HG02588 (cell line): Measurements from ENCODE around the gene SHQ1.
"Not testable (repeated sequence)": the region's sequence is repeated elsewhere in the genome, so short reads cannot be mapped to it uniquely, and the experiment has no call there.

Experiments
- ATAC-seq: cut with Tn5 transposase; IDR thresholded peaks from one replicate; pipeline ENCODE4 v1.9.1; 2021; ENCODE audit warnings: mild to moderate bottlenecking, moderate library complexity; ENCODE audit not compliant: unreplicated experiment

The SHQ1 gene

DNA sequence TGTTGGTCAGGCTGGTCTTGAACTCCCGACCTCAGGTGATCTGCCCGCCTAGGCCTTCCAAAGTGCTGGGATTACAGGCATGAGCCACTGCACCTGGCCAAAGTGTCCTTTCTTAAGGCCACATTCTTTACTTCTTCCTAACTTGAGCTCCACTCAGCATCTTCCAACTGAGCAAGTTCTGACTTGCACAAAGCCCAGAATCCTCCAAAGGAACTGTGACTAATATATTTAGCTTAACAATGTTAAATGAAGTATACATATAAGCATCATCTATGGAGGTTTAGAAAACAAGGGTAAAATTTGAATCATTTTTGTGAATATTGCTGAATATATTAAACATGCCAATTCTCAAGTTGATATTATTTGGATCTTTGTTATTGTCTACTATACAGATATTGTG lies 93.7 kb downstream of the SHQ1 start:
- ATAC-seq = no peak

DNA sequence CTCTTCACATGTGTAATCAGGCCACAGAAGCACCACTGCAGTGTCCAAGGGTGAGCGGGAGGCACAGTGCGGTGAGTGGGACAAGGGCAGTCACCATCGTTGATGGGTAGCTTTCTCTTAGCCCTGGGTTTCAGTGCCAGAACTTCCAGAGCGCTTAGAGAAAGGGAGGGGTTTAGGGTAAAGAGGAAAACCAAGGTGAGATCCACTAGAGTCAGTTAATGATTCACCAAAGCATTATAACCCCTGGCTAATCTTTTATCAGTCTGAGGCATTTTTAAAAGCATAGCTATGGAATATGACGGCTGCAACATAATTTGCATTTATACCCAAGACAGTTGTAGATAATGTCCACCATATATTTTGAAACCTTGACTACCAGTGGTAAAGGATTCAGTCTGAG lies 94.8 kb downstream of the SHQ1 start:
- ATAC-seq = no peak

DNA sequence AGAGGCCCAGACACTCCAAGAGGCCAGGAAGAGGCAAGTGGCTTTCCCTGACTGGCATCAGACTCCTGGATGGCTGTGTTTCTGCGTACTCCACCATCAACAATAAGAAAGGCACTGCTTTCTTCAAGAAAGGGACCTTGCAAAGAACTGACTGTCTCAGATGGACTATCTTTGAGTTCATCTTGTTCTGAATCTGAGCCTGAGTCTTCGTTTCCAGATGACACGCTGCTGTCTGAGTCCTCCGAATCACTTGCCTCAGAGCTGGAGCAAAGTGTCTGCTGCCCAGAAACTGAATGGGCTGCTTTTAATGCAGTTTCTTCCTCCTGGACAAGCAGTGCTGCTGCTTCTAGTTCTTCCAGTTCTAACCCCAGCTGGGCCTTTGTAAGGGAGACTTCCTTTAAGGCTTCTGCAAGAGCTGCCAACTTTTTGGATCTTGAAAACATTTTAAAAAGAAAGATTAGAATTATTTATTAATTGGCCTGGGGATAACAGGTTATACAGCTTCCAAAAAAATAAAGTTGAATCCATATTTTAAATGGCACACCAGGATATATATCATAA lies 97.8 kb downstream of the SHQ1 start:
- ATAC-seq = no peak

DNA sequence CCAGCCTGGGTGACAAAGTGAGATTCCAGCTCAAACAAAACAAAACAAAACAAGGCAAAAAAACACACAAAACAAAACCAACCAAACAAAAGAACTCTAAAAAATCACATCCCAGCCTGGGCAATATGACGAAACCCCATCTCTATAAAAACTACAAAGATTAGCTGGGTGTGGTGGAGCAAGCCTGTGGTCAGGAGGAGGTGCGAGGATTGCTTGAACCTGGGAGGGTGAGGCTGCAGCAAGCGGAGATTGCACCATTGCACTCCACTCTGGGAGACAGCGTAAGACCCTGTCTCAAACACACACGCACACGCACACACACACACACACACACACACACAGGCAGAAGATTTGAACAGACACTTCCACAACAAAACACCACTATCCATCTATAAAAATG lies 99.6 kb downstream of the SHQ1 start:
- ATAC-seq = no peak

DNA sequence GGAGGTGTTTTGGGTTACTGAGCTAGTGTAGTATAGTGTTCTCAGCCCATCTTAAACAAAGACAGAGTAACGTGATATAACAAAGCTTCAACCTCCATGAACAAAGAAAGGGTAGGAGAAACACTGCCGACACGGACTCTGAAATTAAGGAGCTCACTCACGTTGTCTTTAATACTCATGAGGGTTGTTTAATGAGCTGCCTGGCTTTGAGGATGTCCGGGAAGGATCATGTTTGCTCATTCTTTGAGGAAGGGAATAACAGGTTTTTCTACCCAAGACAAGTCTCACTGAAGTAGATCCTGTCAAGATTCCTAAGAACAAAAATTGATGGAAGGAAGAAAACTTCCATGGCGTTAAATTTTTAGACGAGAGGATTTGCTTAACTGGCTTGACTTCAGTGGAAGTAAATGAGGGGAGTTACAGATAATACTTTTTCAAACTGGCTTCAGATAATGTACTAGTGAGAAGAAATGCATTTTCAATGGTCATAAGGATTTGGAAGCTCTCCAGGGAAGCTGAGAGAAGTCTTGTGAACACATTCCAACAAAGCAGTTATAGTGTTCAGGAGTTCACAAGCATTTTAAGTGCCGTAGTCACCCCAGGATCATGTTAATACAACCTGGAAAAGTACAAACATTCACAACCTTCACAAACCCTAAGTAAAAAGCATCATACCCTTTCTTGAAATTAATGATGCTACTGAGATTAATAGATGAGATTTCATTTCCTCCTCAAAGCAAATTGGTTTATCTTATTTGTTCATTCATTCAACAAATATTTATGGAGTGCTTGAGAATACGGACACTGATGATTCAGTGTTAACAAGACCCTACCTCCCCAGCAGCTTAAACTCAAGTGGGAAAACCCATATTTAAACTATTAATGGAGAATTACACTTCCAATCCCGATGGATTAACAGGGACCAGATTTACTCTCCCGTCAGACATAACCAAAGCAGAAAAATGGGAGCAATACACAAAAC lies 101.5 kb downstream of the SHQ1 start:
- no peak for ATAC-seq

DNA sequence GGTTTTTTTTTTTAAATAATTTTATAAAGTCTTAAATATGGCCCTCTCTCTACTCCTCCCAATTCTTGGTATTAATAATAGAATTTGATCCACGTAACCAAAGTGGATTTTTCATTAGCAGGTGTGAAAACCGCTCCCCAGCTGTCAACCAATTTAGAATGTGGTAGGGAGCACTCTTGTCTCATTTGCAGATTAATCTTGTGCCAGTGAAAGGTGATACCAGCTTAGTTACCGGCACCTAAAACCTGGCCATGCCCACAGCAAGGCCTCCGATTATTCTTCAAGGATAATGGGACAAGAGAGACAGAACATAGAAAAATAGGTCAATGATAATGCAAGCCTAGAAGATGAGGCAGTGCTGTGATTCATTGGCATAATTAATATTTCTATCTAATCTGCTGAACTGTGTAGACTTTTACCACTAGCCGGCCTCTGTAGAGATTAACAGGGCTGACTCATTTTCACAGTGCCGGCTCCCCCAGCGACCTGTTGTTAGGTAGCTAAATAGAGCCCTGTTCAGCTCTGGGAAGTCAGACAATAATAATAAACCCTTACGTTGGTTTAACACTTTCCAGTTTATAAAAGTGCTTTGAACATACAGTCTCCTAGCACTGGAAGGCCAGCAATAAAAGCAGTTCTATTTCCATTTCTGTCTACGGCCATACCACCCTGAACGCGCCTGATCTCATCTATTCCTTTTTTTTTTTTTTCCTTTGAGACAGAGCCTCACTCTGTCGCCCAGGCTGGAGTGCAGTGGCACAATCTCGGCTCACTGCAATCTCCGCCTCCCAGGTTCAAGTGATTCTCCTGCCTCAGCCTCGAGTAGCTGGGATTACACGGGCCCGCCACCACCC lies 102.9 kb downstream of the SHQ1 start:
- no peak for ATAC-seq

DNA sequence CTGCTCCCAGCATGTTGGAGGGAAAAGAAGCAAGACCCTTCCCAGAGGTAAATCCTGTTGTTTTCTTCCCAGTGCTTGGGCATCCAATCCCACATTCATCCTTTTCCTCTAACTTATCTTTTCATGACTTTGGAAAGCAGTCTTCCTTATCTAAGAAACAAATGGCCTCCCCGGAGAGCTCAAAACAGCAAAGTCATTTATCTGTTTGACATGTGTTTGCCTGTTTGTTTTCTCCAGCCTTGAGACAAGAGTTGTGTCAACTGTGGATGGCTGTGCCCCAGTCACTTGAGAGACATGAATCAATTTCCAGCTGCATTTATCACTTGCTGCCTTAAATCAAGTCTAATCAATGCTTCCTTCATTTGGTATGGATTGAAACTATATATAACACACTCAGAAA lies 103.9 kb downstream of the SHQ1 start:
- ATAC-seq = no peak

DNA sequence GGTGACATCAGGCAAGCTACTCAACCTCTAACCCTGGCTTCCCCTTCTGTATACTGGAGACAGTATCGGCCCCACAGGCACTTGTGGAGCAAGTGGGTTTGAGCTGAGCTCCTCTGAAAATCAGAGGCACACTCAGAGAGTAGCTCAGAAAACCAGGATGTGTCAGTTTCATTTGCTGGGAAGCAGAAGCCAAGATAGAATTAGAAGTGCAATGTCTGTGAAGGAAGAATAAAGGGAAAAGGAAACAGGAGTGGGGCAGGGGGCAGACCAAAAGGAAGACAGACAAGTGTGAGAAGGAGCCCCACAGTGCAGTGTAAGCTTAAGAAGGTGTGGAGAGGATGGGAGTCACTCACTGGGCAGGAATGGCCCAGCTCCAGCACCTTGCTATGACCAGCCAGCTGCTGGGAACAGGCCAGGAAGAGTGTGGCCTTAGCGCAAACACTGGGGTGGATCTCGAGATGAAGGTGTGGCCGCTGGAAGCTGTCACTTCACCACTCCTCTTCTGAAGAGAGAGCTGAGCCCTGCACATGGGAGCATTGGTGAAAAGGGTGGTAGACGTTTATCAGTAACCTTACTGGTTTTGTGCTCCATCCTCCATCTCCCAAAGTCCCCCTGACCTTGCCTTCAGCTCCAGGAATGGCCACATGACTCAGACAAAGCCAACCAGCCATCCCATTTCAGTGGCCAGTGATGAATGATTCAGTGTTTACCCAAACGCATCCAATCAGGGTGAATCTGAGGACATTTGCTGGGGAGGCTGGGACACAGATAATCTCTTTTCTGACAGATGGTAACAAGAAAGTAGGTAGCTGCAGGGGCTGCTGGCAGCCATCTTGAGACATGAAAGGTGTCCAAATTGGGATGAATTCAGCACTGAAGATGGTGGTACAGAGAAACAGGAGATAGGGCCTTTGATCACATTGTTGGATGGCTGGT lies 108.4 kb downstream of the SHQ1 start:
- no peak for ATAC-seq

DNA sequence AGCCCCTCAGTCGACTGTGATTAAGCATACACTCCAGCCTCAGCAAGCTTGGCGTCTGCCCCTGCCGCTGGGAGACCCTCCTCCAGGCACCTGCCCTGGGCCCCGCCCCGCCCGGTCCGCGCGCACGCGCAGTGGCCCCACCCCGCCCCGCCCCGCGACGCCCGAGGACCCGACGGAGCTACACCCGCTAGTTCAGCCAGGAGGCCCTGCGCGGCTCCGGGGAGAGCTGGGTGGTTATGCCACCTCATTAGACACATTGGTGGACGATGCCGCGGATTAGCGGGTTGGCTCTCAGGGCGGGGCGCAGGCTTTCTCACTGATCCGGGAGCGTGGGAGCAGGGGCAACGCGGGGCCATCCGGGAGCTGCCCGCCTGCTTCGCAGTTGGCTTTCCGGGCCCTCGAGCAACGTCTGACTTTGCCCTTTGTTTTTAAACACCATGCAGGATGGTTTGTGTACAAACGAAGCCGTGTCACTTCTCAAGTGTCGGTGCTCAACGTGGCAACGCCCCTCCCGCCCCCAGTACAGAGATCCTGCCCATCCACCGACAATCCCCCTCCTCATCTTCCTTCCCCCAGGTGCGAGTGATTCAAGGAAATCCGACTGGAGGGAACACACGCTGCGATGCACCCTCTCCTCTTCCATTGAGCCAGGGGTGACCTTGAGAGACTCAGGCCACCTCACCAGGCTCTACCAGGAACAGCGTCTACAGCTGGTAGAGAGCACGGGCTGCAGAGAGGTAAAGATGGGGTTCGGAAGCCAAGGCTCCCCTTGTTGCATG lies 109.3 kb downstream of the SHQ1 start:
- no peak for ATAC-seq

DNA sequence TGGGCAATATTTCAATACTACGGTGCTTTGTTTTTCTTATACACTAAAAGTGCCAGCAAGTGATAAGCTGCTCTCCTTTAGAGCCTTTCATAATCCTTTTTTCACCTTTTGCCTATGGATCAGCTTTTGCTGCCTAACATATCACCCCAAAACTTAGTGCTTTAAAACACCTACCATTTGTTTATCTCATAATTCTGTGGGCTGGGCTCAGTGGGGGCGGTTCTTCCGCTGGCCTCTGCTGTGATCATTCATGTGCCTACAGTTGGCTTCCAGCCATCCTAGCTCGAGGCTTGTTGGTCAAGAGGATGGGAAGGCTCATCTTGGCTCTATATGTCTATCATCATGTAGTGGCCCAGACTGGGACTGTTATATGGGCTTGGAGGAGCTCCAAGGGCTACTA lies 113.2 kb downstream of the SHQ1 start:
- ATAC-seq = not testable (repeated sequence)

DNA sequence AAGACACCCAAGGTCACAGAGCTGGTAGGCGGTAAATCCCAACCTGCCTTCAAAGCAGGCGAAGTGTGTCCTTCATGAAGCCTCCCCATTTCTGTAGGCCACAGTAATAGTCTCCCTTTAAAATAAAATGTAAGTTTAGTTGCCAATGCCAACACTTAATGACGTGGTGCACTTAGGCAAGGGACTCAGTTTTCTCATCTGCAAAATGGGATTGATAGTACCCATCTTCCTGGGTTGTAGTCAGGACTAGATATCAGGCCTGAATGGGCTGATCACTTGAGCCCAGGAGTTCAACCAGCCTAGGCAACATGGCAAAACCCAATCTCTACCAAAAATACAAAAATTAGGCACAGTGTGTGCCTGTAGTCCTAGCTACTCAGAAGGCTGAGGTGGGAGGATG lies 114.6 kb downstream of the SHQ1 start:
- ATAC-seq = no peak

DNA sequence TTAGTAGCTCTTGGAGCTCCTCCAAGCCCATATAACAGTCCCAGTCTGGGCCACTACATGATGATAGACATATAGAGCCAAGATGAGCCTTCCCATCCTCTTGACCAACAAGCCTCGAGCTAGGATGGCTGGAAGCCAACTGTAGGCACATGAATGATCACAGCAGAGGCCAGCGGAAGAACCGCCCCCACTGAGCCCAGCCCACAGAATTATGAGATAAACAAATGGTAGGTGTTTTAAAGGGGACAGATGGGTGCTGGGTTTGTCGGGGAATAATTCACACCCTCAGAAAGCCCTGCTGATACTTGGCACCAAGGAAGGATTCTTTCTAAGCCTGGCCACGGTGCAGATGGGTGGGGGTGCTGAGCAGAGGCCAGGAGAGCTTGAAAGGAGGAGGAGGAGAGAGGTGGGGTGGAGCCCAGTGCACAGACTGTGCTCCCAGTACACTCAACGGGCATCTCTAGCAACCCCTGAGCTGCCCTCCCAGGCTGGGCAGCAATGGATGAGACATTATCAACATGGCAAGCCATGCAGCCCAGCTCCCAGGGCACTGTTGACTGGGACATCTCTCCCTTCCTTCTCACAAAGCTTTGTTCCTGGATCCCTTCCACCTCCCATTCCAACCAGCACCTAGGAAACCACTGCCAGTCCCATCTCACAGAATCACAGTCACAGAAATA lies 115.4 kb downstream of the SHQ1 start:
- not testable (repeated sequence) for ATAC-seq

DNA sequence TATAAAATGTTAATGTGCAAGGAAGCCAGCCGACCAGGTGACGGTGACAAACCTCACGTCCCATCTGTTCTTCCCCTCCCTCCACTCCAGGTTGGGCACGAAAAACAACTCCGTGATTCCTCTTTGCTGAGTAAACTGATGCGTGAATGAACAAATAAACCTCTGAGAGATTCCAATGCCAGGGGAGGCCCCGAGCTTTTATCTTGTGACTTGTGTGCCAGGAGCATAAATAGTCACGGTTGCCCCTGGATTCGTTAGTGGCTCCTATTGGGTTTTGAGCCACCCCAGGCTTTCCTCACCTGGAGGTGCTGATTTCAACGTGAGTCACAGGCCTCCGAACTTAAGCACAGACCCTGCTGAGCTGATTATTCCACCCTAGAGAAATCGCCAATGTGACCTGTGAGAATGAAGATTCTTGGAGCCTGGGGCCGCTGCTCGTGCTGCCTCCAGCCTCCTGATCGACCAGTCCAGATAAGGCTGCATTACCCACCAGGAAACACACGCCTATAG lies 119.2 kb downstream of the SHQ1 start:
- no peak for ATAC-seq

DNA sequence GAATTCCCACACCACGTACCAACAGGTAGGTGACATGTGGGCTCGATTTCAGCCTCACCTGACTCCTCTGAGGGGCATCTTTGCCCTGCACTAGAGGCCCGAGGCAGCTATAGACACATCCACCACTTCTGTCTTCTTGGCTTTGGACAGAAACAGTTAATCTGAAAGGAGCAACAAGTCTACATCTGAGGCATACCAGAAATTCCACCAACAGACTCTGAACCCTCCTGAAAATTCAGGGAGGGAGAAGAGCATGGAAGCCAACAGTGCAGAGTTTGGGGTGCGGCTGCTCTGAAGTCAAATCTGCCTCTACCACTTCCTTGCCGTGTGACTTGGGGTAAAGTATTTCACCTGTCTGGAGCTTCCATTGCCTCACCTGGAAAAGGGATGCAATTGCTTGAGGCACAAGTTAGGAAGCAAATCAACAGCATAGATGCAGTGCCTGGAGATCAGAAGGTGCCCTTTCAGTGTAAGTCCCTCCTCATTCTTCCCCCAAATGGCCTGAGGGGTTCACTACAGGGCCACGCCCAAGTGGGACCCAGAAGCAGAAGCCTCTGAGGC lies 119.8 kb downstream of the SHQ1 start:
- ATAC-seq = no peak

DNA sequence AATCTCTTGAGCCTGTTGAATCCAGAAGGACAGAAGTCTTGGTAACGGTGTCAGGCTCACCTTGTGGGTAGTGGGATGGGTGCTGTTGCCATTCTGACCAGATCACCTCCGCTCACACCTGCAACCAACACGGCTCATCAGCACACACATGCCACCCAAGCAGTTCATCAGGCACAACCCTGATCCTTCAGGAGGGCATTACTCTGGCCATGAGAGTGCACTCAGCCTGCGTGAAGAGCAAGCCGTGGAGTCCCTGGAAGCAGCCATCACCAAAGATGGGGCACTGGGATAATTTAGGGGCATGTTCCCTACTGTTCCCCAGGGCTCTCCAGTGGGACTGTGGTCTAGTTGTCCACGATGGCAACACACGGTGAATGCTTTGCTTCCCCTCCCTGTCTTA lies 120.5 kb downstream of the SHQ1 start:
- no peak for ATAC-seq

DNA sequence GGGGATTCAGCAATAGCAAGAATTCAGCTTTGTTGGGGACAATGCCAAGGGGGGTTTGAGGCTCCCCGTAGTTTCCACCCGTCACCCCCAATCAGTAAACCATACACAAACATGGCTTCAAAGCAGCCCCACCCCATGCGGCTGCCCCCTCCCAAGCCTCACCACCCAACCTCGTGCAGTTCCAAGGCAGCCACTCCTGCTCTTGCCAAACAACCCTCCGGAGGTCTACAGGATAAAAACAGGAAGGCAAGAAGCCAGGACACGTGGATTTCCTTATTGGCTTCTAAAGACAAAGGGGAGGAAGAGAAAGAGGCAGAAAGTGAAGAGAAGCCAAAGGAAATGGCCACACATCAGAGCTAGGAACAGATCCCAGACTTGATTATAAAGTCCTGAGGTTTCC lies 121.1 kb downstream of the SHQ1 start:
- no peak for ATAC-seq

DNA sequence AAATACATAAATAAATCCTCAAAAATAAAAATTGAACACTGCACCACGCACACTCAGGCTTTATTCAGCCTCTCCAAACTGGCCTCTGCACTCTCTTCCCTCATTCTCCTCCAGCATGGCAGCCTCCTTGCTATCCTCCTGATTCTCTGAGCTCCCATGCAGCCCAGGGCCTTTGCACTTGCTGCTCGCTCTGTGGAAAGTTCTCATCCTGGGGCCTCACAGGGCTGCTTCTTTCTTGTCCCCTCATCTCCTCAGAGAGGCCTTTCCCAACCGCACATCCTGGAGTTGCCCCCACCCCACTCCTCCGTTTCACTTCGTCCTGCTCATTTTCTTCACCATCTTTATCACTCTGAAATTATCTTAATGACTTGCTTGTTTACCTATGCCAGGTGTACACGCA lies 123.0 kb downstream of the SHQ1 start:
- no peak for ATAC-seq

DNA sequence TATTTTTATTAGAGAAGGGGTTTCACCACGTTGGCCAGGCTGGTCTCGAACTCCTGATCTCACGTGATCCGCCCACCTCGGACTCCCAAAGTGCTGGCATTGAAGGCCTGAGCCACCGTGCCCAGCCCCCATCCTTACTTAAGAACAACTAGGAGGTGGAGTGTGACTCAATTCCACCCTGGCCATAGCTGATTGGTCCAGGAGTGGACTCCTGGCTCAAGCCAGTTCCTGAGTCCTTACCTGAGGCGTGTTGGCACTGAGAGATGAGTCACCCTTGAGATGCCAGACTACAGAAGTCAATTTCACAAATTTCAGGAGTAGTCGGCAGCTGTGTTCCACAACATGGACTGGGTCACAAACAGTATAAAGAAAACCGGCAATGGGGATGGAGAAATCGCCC lies 124.2 kb downstream of the SHQ1 start:
- no peak for ATAC-seq
